NCI-H2081 (cell line): ENCODE results near the gene SORL1-AS1.

Source experiments
- DNase-seq, 2 experiments: peaks; one replicate each; lab custom pipeline; 2025; lab: John Stamatoyannopoulos, UW

The SORL1-AS1 gene

DNA sequence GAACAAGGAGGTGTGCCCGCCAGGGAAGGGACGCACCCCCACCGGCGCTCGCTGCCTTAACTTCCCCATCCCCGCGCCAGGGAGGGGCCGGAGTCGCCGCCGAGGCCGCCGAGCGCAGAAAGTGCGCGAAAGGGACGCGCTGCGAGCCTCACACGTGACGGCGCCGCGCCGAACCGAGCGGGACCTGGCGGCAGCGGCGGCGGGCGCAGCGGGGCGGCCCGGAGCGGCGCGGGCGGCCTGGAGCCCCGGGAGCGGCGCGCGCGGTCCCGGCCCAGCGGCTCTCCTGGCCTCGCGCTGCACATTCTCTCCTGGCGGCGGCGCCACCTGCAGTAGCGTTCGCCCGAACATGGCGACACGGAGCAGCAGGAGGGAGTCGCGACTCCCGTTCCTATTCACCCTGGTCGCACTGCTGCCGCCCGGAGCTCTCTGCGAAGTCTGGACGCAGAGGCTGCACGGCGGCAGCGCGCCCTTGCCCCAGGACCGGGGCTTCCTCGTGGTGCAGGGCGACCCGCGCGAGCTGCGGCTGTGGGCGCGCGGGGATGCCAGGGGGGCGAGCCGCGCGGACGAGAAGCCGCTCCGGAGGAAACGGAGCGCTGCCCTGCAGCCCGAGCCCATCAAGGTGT is 670 bp downstream of the SORL1-AS1 start, which contains the start of gene SORL1:
SORL1 (plus strand) TSS at position 329 of the 623 bp plus-strand sequence; CDS start at position 347, 18 bp downstream.
- peak; percentile 79 to 81 for DNase-seq

- DNase-seq = peak in 1 of 2 experiments; percentile 18
Measured at GRCh38 chr11:121451178-121451985, 1.4 kb downstream of the SORL1-AS1 start.

GRCh38 chr11:121450401-121450800 is 2.4 kb downstream of the SORL1-AS1 start:
- DNase-seq = no peak

DNA sequence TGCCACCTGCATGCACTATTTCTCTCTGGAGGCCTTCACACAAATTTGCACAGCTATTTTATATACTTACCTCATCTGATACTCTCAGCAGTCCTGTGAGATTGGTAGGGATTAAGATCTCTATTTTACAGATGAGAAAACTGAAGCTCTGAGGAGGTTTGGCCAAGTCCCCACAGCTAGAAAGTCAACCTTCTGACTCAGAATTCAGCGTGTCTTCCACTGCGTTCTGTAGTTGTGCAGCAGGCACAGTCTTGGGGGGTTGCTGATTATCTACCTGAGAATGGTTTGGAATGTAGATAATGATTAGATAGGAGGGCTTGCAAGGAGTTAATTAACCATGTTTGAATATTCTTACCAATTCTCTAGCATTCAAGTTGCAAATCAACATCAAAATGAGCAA is 3.1 kb downstream of the SORL1-AS1 start:
- DNase-seq = no peak

DNA sequence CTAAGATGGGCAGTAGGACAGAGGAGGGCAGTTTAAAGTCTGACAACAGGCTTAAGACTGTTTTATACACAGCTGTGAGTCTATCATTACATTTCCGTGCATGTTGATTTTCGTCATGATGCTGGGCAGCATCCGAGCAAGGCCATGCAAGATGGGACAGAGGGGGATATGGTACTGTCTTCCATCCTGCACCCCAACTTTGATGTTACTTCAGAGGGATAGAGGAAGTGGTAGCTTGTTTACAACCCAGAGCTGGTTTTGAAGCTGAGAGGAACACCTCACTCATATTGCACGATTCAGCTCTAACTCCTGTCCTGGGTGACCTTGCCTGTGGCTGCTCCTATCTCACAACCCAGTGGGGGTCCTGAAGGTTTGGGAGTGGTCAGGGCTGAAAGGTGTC is 3.6 kb downstream of the SORL1-AS1 start:
- no peak for DNase-seq

GRCh38 chr11:121448431-121448941 is 4.3 kb downstream of the SORL1-AS1 start:
- DNase-seq = no peak

DNA sequence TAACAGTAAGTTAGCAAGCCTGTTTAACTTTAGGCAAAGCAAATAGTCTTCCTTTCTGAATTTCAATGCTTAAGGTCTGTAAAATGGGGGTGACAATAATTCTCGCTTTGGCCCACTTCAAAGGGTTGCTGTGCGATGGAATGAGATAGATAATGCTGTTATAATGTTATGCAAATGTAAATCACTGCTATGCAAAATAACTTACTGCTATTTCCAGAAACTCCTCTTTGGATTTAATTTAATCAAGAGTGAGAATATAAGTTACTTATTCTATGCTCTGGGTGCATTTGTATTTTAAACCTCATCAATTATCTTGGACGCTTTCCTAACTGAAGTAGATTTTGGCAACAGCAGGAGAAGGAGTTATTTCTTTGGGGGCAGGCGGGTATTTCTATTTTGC is 4.8 kb downstream of the SORL1-AS1 start:
- no peak for DNase-seq

DNA sequence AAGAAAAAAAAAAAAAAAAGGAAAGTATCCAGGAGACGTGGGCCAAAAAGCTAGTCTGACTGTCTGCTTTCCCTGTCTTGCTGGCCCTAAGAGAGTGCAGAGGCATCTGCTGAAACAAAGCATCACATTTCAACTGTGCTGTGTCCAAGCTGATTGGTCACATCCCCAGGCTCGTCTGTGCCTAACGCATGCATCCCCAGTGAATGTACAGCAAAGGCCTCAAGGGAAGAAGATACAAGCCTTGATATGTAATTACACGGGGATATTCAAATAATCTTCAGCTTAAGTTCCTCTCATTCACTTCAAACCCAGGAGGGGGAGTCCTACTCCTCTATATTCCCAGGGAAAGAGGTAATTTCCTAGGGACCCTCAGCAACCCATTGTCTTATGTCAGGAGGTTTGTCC is 6.0 kb downstream of the SORL1-AS1 start:
- DNase-seq = no peak

- DNase-seq = no peak
Measured at GRCh38 chr11:121445071-121445768, 7.5 kb downstream of the SORL1-AS1 start.

GRCh38 chr11:121444526-121444925 is 8.2 kb downstream of the SORL1-AS1 start:
- no peak for DNase-seq

- DNase-seq = no peak
Measured at GRCh38 chr11:121443688-121444275, 9.0 kb downstream of the SORL1-AS1 start.

GRCh38 chr11:121441521-121441920 is 11.2 kb downstream of the SORL1-AS1 start:
- DNase-seq = no peak

GRCh38 chr11:121439759-121440158 is 13.0 kb downstream of the SORL1-AS1 start:
- no peak for DNase-seq

DNA sequence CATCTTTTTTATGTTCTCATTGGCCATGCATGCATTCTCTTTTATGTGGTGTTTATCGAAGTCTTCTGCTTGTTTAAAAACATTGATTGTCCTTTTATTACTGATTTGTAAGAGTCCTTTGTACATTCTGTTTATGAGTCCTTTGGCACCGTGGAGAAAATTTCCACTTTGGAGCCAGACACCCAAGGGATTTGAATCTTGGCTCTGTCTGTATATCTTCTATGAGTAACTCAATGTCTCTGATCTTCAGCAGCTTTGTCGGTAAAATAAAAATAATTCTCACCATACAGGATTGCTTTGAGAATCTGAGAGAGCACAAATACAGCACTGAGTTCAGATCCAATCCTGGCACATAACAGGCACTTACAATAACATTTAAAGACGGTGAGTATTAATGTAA is 13.4 kb downstream of the SORL1-AS1 start:
- DNase-seq = no peak

GRCh38 chr11:121437686-121438078 is 15.1 kb downstream of the SORL1-AS1 start:
- no peak for DNase-seq

GRCh38 chr11:121437018-121437685 is 15.6 kb downstream of the SORL1-AS1 start:
- DNase-seq = no peak

DNA sequence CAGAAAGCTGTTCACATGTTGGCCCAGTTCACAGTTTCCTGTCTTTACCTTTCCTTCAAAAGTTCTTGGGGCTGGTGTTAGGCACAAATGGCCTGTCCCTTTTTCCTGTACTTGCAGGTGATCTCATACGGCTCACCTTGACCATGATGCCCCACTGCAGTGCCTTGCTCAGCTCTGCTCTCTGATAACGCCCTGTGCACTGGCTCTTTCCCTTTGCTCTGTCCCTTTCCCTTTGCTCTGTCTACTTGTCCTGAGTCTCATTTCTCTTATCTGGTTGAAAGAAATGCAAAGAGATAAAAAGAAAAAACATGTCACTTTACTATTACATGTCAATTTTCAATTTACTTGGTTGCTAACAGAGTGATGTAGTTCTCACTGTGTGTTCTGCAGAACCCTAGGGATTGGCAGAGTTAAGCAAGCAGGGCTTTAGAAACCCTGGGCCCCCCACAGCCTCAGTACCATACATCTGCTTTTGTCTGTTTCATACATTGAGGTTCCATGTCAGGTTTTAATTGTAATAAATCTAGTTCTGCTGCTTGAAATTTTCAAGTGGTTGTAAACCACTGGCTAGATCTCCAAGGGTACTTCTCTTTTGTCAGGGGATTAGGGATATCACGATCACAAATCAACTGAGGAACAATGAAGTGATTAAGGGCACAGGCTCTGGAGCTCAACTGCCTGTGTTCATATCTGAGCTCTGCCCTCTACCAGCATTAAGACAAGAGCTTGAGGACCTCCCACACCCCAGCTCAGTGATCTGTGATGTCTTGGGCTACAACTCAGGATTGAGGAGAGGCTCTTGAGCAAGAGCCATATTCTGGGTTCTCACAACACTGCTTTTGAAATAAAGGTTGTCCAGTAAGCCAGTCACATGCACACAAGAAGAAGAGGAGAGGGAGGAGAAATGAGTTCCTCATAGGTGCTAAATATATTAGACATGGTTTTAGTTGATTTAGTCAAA is 16.9 kb downstream of the SORL1-AS1 start:
- no peak for DNase-seq

- DNase-seq = no peak
Measured at GRCh38 chr11:121435132-121435531, 17.6 kb downstream of the SORL1-AS1 start.

DNA sequence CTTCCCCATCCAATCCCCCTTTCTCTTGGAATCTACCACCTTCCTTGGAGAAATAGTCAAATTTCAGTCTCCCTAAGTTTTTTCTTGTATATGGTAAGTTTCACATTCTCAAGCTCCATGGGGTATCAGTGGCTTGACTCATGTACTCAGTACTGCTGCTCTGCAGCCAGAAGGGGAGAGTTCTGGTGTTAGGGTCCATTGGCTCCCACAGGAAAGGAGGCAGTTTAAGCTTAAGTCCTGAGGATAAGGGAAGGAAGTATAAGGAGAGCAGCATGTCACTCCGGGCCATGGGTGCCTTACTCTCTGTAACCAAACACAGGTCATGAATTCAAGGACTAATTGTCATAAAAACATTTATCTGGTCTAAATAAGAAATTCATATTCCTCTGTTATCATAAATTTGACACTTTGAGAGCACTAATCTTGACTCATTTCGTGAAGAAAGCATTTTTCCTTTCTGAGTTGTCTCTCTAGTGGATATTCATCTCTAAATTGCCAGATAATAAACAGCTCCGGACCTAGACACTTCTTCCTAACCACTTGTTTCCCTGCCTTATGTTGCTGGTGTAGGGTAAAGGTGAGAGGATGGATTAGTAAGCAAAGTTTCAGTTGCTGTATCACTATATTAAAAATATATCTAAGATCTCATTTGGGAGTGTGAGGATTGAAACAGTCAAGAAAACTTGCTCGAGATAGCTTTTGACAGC is 20.8 kb downstream of the SORL1-AS1 start:
- DNase-seq = no peak

DNA sequence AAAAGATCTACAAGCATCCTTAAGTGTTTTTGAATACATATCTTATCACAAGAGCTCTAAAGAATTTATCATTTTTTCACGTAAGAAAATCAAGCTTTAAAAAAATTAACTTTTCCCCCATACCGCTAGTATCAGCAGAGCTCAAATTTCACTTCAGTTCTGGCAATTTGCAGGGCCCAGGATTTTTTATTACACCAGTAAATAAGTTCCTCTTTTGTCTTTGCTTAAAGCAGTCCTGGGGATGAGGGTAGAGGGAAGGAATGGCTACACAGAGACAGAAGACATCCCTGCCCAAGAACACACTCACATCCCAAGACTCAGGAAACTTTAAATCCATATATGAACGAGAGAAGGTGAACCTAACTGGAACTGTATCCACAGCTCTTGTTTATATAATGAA is 23.2 kb downstream of the SORL1-AS1 start:
- no peak for DNase-seq
